Neutrophil (primary cell): ENCODE results near the gene ZNF670.

ENCODE experiments used
- H3K27ac ChIP-seq: fragments of 200-600 bp; sonication (generic); 2 replicates; pipeline ENCODE4 v1.5.1; 2016; ENCODE audit warnings: mild to moderate bottlenecking, moderate library complexity
- H3K27me3 ChIP-seq: fragments of 200-600 bp; sonication (generic); 2 replicates; pipeline ENCODE4 v1.6.0; 2016; ENCODE audit warnings: mild to moderate bottlenecking
- H3K36me3 ChIP-seq: fragments of 200-600 bp; sonication (generic); 2 replicates; pipeline ENCODE4 v1.5.1; 2017
- H3K4me1 ChIP-seq, 2 experiments: fragments of 200-600 bp in 1 of 2; sonication (generic) in 1 of 2; 1 replicate in 1 of 2; 2 replicates in 1 of 2; pipeline versions ENCODE4 v1.5.1 to v1.6.1; 2013 to 2016; ENCODE audit warnings: low read depth in 1 of 2, low read length in 1 of 2, mild to moderate bottlenecking in 1 of 2, moderate library complexity in 1 of 2; ENCODE audit not compliant: control insufficient read depth in 1 of 2, insufficient read depth in 1 of 2
- H3K4me3 ChIP-seq, 2 experiments: fragments of 200-600 bp in 1 of 2; sonication (generic) in 1 of 2; 1 replicate in 1 of 2; 2 replicates in 1 of 2; pipeline ENCODE4 v1.5.1; 2013 to 2016; ENCODE audit warnings: low read depth in 1 of 2, low read length in 1 of 2, mild to moderate bottlenecking in 1 of 2, moderate library complexity in 1 of 2
- H3K9me3 ChIP-seq: fragments of 200-600 bp; sonication (generic); 2 replicates; pipeline ENCODE4 v1.5.1; 2016
- CTCF ChIP-seq: fragments of 200-600 bp; sonication (generic); IDR thresholded peaks from 2 replicates; pipeline ENCODE4 v1.5.1; 2016; ENCODE audit warnings: antibody characterized with exemption

Gene ZNF670

GRCh38 chr1:247100676-247101279 lies 22.2 kb upstream of the ZNF670 start:
- Histone ChIP-seq H3K36me3 (peaks cover 20% of the 10 kb centered on the region), H3K9me3 (peaks cover 31% of the 10 kb centered on the region), H3K4me1 (peaks cover 16 to 21% of the 10 kb centered on the region in 2 experiments), H3K4me3 (no peak overlapping the region), H3K27me3 (no peaks in the 10 kb centered on the region), H3K27ac (no peak overlapping the region)
- TF ChIP-seq CTCF = no peak

- H3K27ac ChIP-seq = no peak overlapping the region
- no peaks in the 10 kb centered on the region for H3K27me3 ChIP-seq
- peaks cover 31% of the 10 kb centered on the region for H3K9me3 ChIP-seq
- no peak for TF ChIP-seq CTCF
- H3K36me3 ChIP-seq = peaks cover 19% of the 10 kb centered on the region
- H3K4me3 ChIP-seq = no peak overlapping the region
- H3K4me1 ChIP-seq = no peaks in the 10 kb centered on the region
Observed at GRCh38 chr1:247096958-247097357, 18.3 kb upstream of the ZNF670 start.

GRCh38 chr1:247096544-247096943 lies 17.9 kb upstream of the ZNF670 start:
- H3K27ac ChIP-seq = no peak overlapping the region
- H3K4me1 ChIP-seq = no peaks in the 10 kb centered on the region
- peaks cover 27% of the 10 kb centered on the region for H3K9me3 ChIP-seq
- no peaks in the 10 kb centered on the region for H3K27me3 ChIP-seq
- H3K36me3 ChIP-seq = peaks cover 15% of the 10 kb centered on the region
- TF ChIP-seq CTCF = no peak
- no peak overlapping the region for H3K4me3 ChIP-seq

- Histone ChIP-seq H3K4me1 (no peaks in the 10 kb centered on the region), H3K9me3 (peaks cover 22% of the 10 kb centered on the region)
Observed at GRCh38 chr1:247096112-247096511, 17.5 kb upstream of the ZNF670 start.

GRCh38 chr1:247090455-247090854 lies 11.8 kb upstream of the ZNF670 start:
- H3K36me3 ChIP-seq = no peaks in the 10 kb centered on the region
- no peak overlapping the region for H3K27ac ChIP-seq
- no peak for TF ChIP-seq CTCF
- no peaks in the 10 kb centered on the region for H3K27me3 ChIP-seq
- H3K4me1 ChIP-seq = no peaks in the 10 kb centered on the region
- no peak overlapping the region for H3K4me3 ChIP-seq
- no peaks in the 10 kb centered on the region for H3K9me3 ChIP-seq

More at GRCh38 chr1:247096112-247096511, 17.5 kb upstream of the ZNF670 start:
- Histone ChIP-seq H3K27ac (no peak overlapping the region), H3K4me3 (no peak overlapping the region), H3K36me3 (peaks cover 11% of the 10 kb centered on the region), H3K27me3 (no peaks in the 10 kb centered on the region)
- TF ChIP-seq CTCF = no peak
